Measurements from ENCODE around the gene RBM26. TPM values are rescaled to one million over a fixed set of nuclear protein-coding genes. Genes with fewer than 3 reads are reported as not detected.

The RBM26 gene
- total RNA-seq, 3 donors from 2014 or later (not counting 1 experiment from before 2014, with no cell fraction given) = 59.3 to 70.3 (median 66.5) TPM

GRCh38 chr13:79398127-79398526 lies 7.9 kb downstream of the RBM26 start:
- DNase-seq (no peak), ATAC-seq (no peak)
- no peak overlapping the region for H3K27ac ChIP-seq (ENCODE audit: low read length)
- H3K27me3 ChIP-seq (ENCODE audit: control insufficient read depth, insufficient read depth, low read length) = no peaks in the 10 kb centered on the region
- peaks cover 12% of the 10 kb centered on the region for H3K4me1 ChIP-seq (ENCODE audit: control insufficient read depth, insufficient read depth, low read length)
- Mint-ChIP-seq H3K27ac (peak overlapping the region; percentile 56 to 61), H3K27me3 (ENCODE audit: low read depth in 2 of 2) (no peaks in the 10 kb centered on the region), H3K9me3 (peaks cover 3 to 5% of the 10 kb centered on the region in 2 donors), H3K36me3 (peaks cover 15% of the 10 kb centered on the region), H3K4me1 (peaks cover 51 to 73% of the 10 kb centered on the region in 2 donors), H3K4me3 (no peak overlapping the region)
- no peak overlapping the region for H3K4me3 ChIP-seq (ENCODE audit: low read length)
- no peak for TF ChIP-seq CTCF (IDR thresholded peaks at IDR 0.05)
- intact Hi-C loops (cut with micrococcal nuclease) = no loop called here
- H3K9me3 ChIP-seq (ENCODE audit: control insufficient read depth, insufficient read depth, low read length) = no peaks in the 10 kb centered on the region
- peaks cover 15% of the 10 kb centered on the region for H3K36me3 ChIP-seq (ENCODE audit: control insufficient read depth, insufficient read depth, low read length)

GRCh38 chr13:79395881-79396280 lies 10.2 kb downstream of the RBM26 start:
- DNase-seq = no peak
- peaks cover 3 to 5% of the 10 kb centered on the region in 2 donors for H3K9me3 Mint-ChIP-seq
- no peak overlapping the region for H3K27ac ChIP-seq (ENCODE audit: low read length)
- no peaks in the 10 kb centered on the region for H3K27me3 Mint-ChIP-seq (ENCODE audit: low read depth in 2 of 2)
- H3K4me3 ChIP-seq (ENCODE audit: low read length) = no peak overlapping the region
- TF ChIP-seq CTCF (IDR thresholded peaks at IDR 0.05) = no peak
- peaks cover 57 to 62% of the 10 kb centered on the region in 2 donors for H3K4me1 Mint-ChIP-seq
- H3K36me3 Mint-ChIP-seq = peaks cover 15% of the 10 kb centered on the region
- peaks cover 15% of the 10 kb centered on the region for H3K4me1 ChIP-seq (ENCODE audit: control insufficient read depth, insufficient read depth, low read length)
- WGBS (ENCODE audit: insufficient coverage) = 100% methylated on average over 2 of the region's 4 CpGs
- H3K27me3 ChIP-seq (ENCODE audit: control insufficient read depth, insufficient read depth, low read length) = no peaks in the 10 kb centered on the region
- peaks cover 15% of the 10 kb centered on the region for H3K36me3 ChIP-seq (ENCODE audit: control insufficient read depth, insufficient read depth, low read length)
- no peaks in the 10 kb centered on the region for H3K9me3 ChIP-seq (ENCODE audit: control insufficient read depth, insufficient read depth, low read length)
- intact Hi-C loops (cut with micrococcal nuclease) = no loop called here
- H3K4me3 Mint-ChIP-seq = no peak overlapping the region
- no peak for ATAC-seq
- H3K27ac Mint-ChIP-seq = peak overlapping the region in 1 of 2 donors; percentile 27

- Mint-ChIP-seq H3K36me3 (peaks cover 15% of the 10 kb centered on the region), H3K4me3 (peak overlapping the region; percentile 70)
Measured at GRCh38 chr13:79393564-79394249, 12.3 kb downstream of the RBM26 start.

More at GRCh38 chr13:79393564-79394249, 12.3 kb downstream of the RBM26 start:
- Mint-ChIP-seq H3K27me3 (ENCODE audit: low read depth in 2 of 2) (no peaks in the 10 kb centered on the region), H3K9me3 (peaks cover 3 to 5% of the 10 kb centered on the region in 2 donors), H3K4me1 (peaks cover 47 to 51% of the 10 kb centered on the region in 2 donors), H3K27ac (peak overlapping the region; percentile 69 to 80)
- Histone ChIP-seq H3K36me3 (ENCODE audit: control insufficient read depth, insufficient read depth, low read length) (peaks cover 9% of the 10 kb centered on the region), H3K9me3 (ENCODE audit: control insufficient read depth, insufficient read depth, low read length) (no peaks in the 10 kb centered on the region), H3K27me3 (ENCODE audit: control insufficient read depth, insufficient read depth, low read length) (no peaks in the 10 kb centered on the region), H3K4me3 (ENCODE audit: low read length) (no peak overlapping the region), H3K27ac (ENCODE audit: low read length) (peak overlapping the region; percentile 49), H3K4me1 (ENCODE audit: control insufficient read depth, insufficient read depth, low read length) (peaks cover 15% of the 10 kb centered on the region)
- DNase-seq = peak in 1 of 2 donors; percentile 76
- 26% methylated on average over 12 of the region's 14 CpGs for WGBS (ENCODE audit: insufficient coverage)
- ATAC-seq = peak; percentile 42 to 73 (median 58)
- TF ChIP-seq CTCF (IDR thresholded peaks at IDR 0.05) = no peak
- intact Hi-C loops (cut with micrococcal nuclease) = no loop called here

All from natural killer cell (primary cell).